Activated T-helper 17 cell treated with anti-CD3 and anti-CD28 coated beads, Interleukin-2, amount 50 U/mL, for 72 hours (primary cell): ENCODE data around the gene PRSS33. TPM values are rescaled to one million over a fixed set of nuclear protein-coding genes. Genes with fewer than 3 reads are reported as not detected.

ENCODE experiments used
- ATAC-seq: fragments of 150-1000 bp; cut with Tn5 transposase; replicated peaks from 2 replicates; pipeline ENCODE4 v1.10.0; 2021; ENCODE audit warnings: mild to moderate bottlenecking, moderate library complexity
- H3K27ac Mint-ChIP-seq: one replicate; pipeline ENCODE4 v1.8.0; 2022; ENCODE audit warnings: mixed read lengths
- H3K27me3 Mint-ChIP-seq: one replicate; pipeline ENCODE4 v1.8.0; 2022; ENCODE audit warnings: mixed read lengths
- H3K36me3 Mint-ChIP-seq: one replicate; pipeline ENCODE4 v1.8.0; 2022; ENCODE audit warnings: low read depth, mild to moderate bottlenecking, mixed read lengths
- H3K4me1 Mint-ChIP-seq: one replicate; pipeline ENCODE4 v1.8.0; 2022; ENCODE audit warnings: mixed read lengths
- H3K4me3 Mint-ChIP-seq: one replicate; pipeline ENCODE4 v1.8.0; 2022; ENCODE audit warnings: mild to moderate bottlenecking, mixed read lengths
- H3K9me3 Mint-ChIP-seq: one replicate; pipeline ENCODE4 v1.8.0; 2022; ENCODE audit warnings: mixed read lengths
- total RNA-seq, 2 donors: library from RNA; stranded (reverse); gene quantifications; one replicate each; pipeline ENCODE4 v1.2.3, GENCODE V29; 2022

The PRSS33 gene
- total RNA-seq, 2 donors from 2014 or later = not detected

- H3K27ac Mint-ChIP-seq = no peak overlapping the region
- H3K27me3 Mint-ChIP-seq = no peaks in the 10 kb centered on the region
- H3K4me3 Mint-ChIP-seq = no peak overlapping the region
- ATAC-seq = no peak
- H3K4me1 Mint-ChIP-seq = no peaks in the 10 kb centered on the region
- no peaks in the 10 kb centered on the region for H3K36me3 Mint-ChIP-seq
- H3K9me3 Mint-ChIP-seq = no peaks in the 10 kb centered on the region
These were observed 44.2 kb downstream of the PRSS33 start for GRCh38 chr16:2743007-2743810.

- no peak for ATAC-seq
- Mint-ChIP-seq H3K4me3 (no peak overlapping the region), H3K4me1 (no peaks in the 10 kb centered on the region), H3K27ac (no peak overlapping the region), H3K36me3 (no peaks in the 10 kb centered on the region), H3K9me3 (no peaks in the 10 kb centered on the region), H3K27me3 (no peaks in the 10 kb centered on the region)
These were observed 44.9 kb downstream of the PRSS33 start for GRCh38 chr16:2742323-2743006.

- peak overlapping the region; percentile 52 for H3K27ac Mint-ChIP-seq
- H3K27me3 Mint-ChIP-seq = no peaks in the 10 kb centered on the region
- no peak for ATAC-seq
- no peaks in the 10 kb centered on the region for H3K9me3 Mint-ChIP-seq
- H3K36me3 Mint-ChIP-seq = no peaks in the 10 kb centered on the region
- H3K4me1 Mint-ChIP-seq = no peaks in the 10 kb centered on the region
- H3K4me3 Mint-ChIP-seq = no peak overlapping the region
These were observed 46.2 kb downstream of the PRSS33 start for GRCh38 chr16:2741168-2741567.

- H3K36me3 Mint-ChIP-seq = no peaks in the 10 kb centered on the region
These were observed 46.9 kb downstream of the PRSS33 start for GRCh38 chr16:2740476-2740875.

GRCh38 chr16:2739625-2740430, 47.5 kb downstream of the PRSS33 start:
- peak overlapping the region; percentile 52 for H3K27ac Mint-ChIP-seq
- no peak for ATAC-seq

More at GRCh38 chr16:2740476-2740875, 46.9 kb downstream of the PRSS33 start:
- Mint-ChIP-seq H3K4me3 (no peak overlapping the region), H3K9me3 (no peaks in the 10 kb centered on the region), H3K27ac (peak overlapping the region; percentile 52), H3K27me3 (no peaks in the 10 kb centered on the region), H3K4me1 (no peaks in the 10 kb centered on the region)
- ATAC-seq = no peak

GRCh38 chr16:2738615-2739014, 48.7 kb downstream of the PRSS33 start:
- Mint-ChIP-seq H3K9me3 (no peaks in the 10 kb centered on the region), H3K27me3 (no peaks in the 10 kb centered on the region), H3K36me3 (no peaks in the 10 kb centered on the region), H3K27ac (no peak overlapping the region), H3K4me3 (no peak overlapping the region), H3K4me1 (no peaks in the 10 kb centered on the region)
- no peak for ATAC-seq

More at GRCh38 chr16:2739625-2740430, 47.5 kb downstream of the PRSS33 start:
- no peaks in the 10 kb centered on the region for H3K4me1 Mint-ChIP-seq
- no peaks in the 10 kb centered on the region for H3K27me3 Mint-ChIP-seq
- no peaks in the 10 kb centered on the region for H3K9me3 Mint-ChIP-seq
- H3K36me3 Mint-ChIP-seq = no peaks in the 10 kb centered on the region
- H3K4me3 Mint-ChIP-seq = no peak overlapping the region

GRCh38 chr16:2737895-2738418, 49.4 kb downstream of the PRSS33 start:
- no peaks in the 10 kb centered on the region for H3K4me1 Mint-ChIP-seq
- H3K27ac Mint-ChIP-seq = no peak overlapping the region

GRCh38 chr16:2737238-2737605, 50.1 kb downstream of the PRSS33 start:
- H3K27me3 Mint-ChIP-seq = no peaks in the 10 kb centered on the region
- ATAC-seq = no peak
- H3K9me3 Mint-ChIP-seq = no peaks in the 10 kb centered on the region
- no peaks in the 10 kb centered on the region for H3K4me1 Mint-ChIP-seq
- H3K36me3 Mint-ChIP-seq = no peaks in the 10 kb centered on the region
- no peak overlapping the region for H3K27ac Mint-ChIP-seq
- H3K4me3 Mint-ChIP-seq = no peak overlapping the region

More at GRCh38 chr16:2737895-2738418, 49.4 kb downstream of the PRSS33 start:
- no peak for ATAC-seq
- no peaks in the 10 kb centered on the region for H3K27me3 Mint-ChIP-seq
- no peaks in the 10 kb centered on the region for H3K36me3 Mint-ChIP-seq
- H3K4me3 Mint-ChIP-seq = no peak overlapping the region
- no peaks in the 10 kb centered on the region for H3K9me3 Mint-ChIP-seq

- ATAC-seq = no peak
- no peaks in the 10 kb centered on the region for H3K9me3 Mint-ChIP-seq
- no peak overlapping the region for H3K4me3 Mint-ChIP-seq
- no peaks in the 10 kb centered on the region for H3K4me1 Mint-ChIP-seq
- no peaks in the 10 kb centered on the region for H3K36me3 Mint-ChIP-seq
- H3K27me3 Mint-ChIP-seq = no peaks in the 10 kb centered on the region
- H3K27ac Mint-ChIP-seq = no peak overlapping the region
These were observed 50.7 kb downstream of the PRSS33 start for GRCh38 chr16:2736476-2737237.

GRCh38 chr16:2734844-2735515, 52.4 kb downstream of the PRSS33 start:
- Mint-ChIP-seq H3K4me3 (no peak overlapping the region), H3K36me3 (no peaks in the 10 kb centered on the region), H3K27me3 (no peaks in the 10 kb centered on the region), H3K27ac (no peak overlapping the region), H3K4me1 (no peaks in the 10 kb centered on the region), H3K9me3 (no peaks in the 10 kb centered on the region)
- ATAC-seq = peak; percentile 78

Other genes starting within 250 kb of the PRSS33 start
- gene PDPK1, start 249.5 kb downstream of the PRSS33 start, total RNA-seq = 10 to 100 TPM; 52.1 to 67.7 TPM
- gene KCTD5, start 105.0 kb downstream of the PRSS33 start, total RNA-seq = 10 to 100 TPM; 42.2 to 79.1 TPM
- 1 to 10 TPM; 2.2 to 2.9 TPM for gene PRSS27, start 67.3 kb downstream of the PRSS33 start, total RNA-seq
- gene SRRM2, start 34.9 kb downstream of the PRSS33 start, total RNA-seq = 100 to 1,000 TPM; 553 to 810 TPM
- 100 to 1,000 TPM; 160 to 280 TPM for gene ELOB, start 10.3 kb downstream of the PRSS33 start, total RNA-seq
- gene PRSS41, start 10.9 kb upstream of the PRSS33 start, total RNA-seq = not detected
- gene PRSS21, start 29.7 kb upstream of the PRSS33 start, total RNA-seq = 1 to 10 TPM; 1.2 to 4.8 TPM
- gene ZG16B, start 42.7 kb upstream of the PRSS33 start, total RNA-seq = 1 to 10 TPM; 4.0 to 5.7 TPM
- 1 to 10 TPM in 1 of 2 donors, not detected in 1; 1.9 TPM for gene PRSS22, start 70.6 kb upstream of the PRSS33 start, total RNA-seq
- 10 to 100 TPM; 13.5 to 14.6 TPM for gene FLYWCH2, start 95.7 kb upstream of the PRSS33 start, total RNA-seq
- 10 to 100 TPM; 52.4 to 61.1 TPM for gene FLYWCH1, start 124.4 kb upstream of the PRSS33 start, total RNA-seq
- gene KREMEN2, start 176.7 kb upstream of the PRSS33 start, total RNA-seq = not detected
- gene PAQR4, start 181.8 kb upstream of the PRSS33 start, total RNA-seq = 10 to 100 TPM; 24.4 to 41.4 TPM
- 100 to 1,000 TPM in 1 of 2 donors, 10 to 100 TPM in 1; 97.7 to 154 TPM for gene PKMYT1, start 192.9 kb upstream of the PRSS33 start, total RNA-seq
- gene CLDN9, start 225.4 kb upstream of the PRSS33 start, total RNA-seq = under 1 TPM in 1 of 2 donors, not detected in 1; 0.15 TPM
- not detected for gene CLDN6, start 230.6 kb upstream of the PRSS33 start, total RNA-seq
- gene TNFRSF12A, start 232.8 kb upstream of the PRSS33 start, total RNA-seq = 10 to 100 TPM in 1 of 2 donors, 1 to 10 TPM in 1; 9.7 to 11.9 TPM
- gene HCFC1R1, start 236.4 kb upstream of the PRSS33 start, total RNA-seq = 10 to 100 TPM; 28.2 to 46.0 TPM
- 10 to 100 TPM; 49.8 to 68.1 TPM for gene THOC6, start 236.5 kb upstream of the PRSS33 start, total RNA-seq
- gene BICDL2, start 249.4 kb upstream of the PRSS33 start, total RNA-seq = 10 to 100 TPM in 1 of 2 donors, 1 to 10 TPM in 1; 1.1 to 12.1 TPM